ENCODE results near the gene JARID2. TPM values are rescaled to one million over a fixed set of nuclear protein-coding genes. Genes with fewer than 3 reads are reported as not detected.
A peak's percentile ranks its signal among the peaks of the same experiment; 100 is the strongest.

JARID2 gene
- total RNA-seq, 6 experiments from 2014 or later: 2.5 to 3.9 (median 3.0) TPM

DNA sequence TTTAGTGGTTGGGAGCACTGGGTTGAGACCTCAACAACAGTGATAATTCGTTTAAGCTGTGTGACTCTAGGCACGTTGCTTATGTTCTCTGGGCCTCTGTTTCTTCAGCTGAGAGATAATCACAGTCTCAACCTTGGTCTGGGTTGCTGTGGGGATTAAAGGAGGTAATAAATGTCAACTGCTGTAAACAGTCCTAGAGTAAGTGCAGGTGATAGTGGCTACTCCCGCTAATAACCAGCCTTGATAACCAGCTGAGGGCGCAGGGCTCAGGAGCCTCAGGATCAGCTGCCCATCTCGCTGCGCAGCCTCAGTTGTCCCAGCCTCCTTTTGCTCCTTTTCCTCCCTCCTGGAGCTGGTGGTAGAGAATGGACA is 58.0 kb downstream of the JARID2 start:
- ATAC-seq (no peak), DNase-seq (no peak)
- intact Hi-C loops (cut with DNase I): no loop called here
- H3K27ac ChIP-seq: no peak overlapping the region
- 85% methylated on average over 5 of the region's 6 CpGs for WGBS (ENCODE audit: insufficient coverage, low coverage, low lambda C conversion rate, missing lambda C conversion rate)
- H3K9me3 ChIP-seq: no peaks in the 10 kb centered on the region
- no peaks in the 10 kb centered on the region for H3K27me3 ChIP-seq
- H3K4me1 ChIP-seq: peaks cover 0 to 14% (median 0%) of the 10 kb centered on the region in 4 donors
- H3K4me3 ChIP-seq: no peak overlapping the region
- no peaks in the 10 kb centered on the region for H3K36me3 ChIP-seq
- no peak for TF ChIP-seq POLR2A (IDR thresholded peaks at IDR 0.05)
- TF ChIP-seq, protein P1, sequence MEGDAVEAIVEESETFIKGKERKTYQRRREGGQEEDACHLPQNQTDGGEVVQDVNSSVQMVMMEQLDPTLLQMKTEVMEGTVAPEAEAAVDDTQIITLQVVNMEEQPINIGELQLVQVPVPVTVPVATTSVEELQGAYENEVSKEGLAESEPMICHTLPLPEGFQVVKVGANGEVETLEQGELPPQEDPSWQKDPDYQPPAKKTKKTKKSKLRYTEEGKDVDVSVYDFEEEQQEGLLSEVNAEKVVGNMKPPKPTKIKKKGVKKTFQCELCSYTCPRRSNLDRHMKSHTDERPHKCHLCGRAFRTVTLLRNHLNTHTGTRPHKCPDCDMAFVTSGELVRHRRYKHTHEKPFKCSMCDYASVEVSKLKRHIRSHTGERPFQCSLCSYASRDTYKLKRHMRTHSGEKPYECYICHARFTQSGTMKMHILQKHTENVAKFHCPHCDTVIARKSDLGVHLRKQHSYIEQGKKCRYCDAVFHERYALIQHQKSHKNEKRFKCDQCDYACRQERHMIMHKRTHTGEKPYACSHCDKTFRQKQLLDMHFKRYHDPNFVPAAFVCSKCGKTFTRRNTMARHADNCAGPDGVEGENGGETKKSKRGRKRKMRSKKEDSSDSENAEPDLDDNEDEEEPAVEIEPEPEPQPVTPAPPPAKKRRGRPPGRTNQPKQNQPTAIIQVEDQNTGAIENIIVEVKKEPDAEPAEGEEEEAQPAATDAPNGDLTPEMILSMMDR (IDR thresholded peaks at IDR 0.05): no peak

DNA sequence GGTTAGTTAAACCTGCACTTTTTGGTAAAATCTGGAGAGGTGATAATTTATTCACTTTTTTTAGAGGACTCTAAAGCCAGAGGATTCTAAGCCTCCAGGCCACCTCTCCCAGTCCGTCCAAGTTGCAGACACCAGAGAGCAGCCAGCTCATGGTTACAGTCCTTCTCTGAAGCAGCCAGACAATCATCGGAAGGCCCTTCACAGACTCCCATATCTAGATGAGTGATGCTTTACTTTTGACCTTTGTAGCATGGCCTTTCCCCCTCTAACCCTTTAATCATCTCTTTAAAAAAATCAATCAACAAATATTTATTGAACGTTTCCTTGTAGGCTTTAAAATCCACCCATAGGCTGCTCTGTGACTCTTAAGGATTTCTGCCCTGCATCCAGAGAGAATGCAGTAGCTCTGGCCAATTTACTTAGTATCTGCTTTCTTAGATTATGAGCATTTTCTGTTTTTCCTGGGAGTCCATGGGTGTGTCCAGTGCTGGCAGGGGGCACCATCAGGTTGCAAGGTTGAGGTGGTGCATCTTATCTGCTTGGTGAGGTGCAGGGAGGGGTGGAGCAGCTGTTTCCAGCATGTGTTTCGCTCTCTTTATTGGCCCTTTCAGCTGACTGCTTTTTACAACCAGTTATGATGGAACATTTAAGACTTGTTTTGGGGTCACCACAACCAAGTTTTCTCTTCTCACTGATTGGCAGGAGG is 58.6 kb downstream of the JARID2 start:
- TF ChIP-seq, protein P1 (IDR thresholded peaks at IDR 0.05): no peak
- no peak for TF ChIP-seq POLR2A (IDR thresholded peaks at IDR 0.05)
- H3K4me1 ChIP-seq: peaks cover 0 to 18% (median 0%) of the 10 kb centered on the region in 4 donors
- H3K9me3 ChIP-seq: no peaks in the 10 kb centered on the region
- H3K27me3 ChIP-seq: no peaks in the 10 kb centered on the region
- H3K36me3 ChIP-seq: no peaks in the 10 kb centered on the region
- DNase-seq (no peak), ATAC-seq (peak in 2 of 4 donors; percentile 32 to 39)
- H3K4me3 ChIP-seq: no peak overlapping the region
- H3K27ac ChIP-seq: no peak overlapping the region
- WGBS (ENCODE audit: insufficient coverage, low coverage, low lambda C conversion rate, missing lambda C conversion rate): 51% methylated on average over 4 of the region's 4 CpGs
- intact Hi-C loops (cut with DNase I): no loop called here

DNA sequence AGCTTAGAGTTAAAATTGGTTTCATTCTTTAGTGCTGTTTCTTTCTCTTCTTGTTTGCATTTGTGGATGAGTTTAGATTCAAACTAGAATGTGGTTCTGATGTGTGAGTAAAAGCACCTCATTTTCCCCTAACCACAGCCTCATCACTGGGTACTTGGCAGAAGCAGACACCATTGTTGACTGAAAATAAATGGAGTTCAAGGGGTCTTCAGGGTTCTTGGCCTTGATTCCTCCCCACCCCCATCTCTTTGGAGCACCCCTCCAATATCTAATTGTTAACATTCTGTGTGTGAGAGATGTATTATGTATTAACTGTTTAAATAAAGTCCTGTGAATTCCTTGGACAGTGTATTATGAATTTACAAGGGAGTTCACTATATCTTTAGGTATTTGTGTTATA is 59.6 kb downstream of the JARID2 start:
- TF ChIP-seq, protein P1 (IDR thresholded peaks at IDR 0.05): no peak
- no peak for TF ChIP-seq POLR2A (IDR thresholded peaks at IDR 0.05)
- Histone ChIP-seq H3K4me1 (peaks cover 0 to 22% (median 0%) of the 10 kb centered on the region in 4 donors), H3K27me3 (no peaks in the 10 kb centered on the region), H3K4me3 (no peak overlapping the region), H3K36me3 (no peaks in the 10 kb centered on the region), H3K9me3 (no peaks in the 10 kb centered on the region), H3K27ac (no peak overlapping the region)
- ATAC-seq (peak in 1 of 4 donors; percentile 12), DNase-seq (no peak)
- intact Hi-C loops (cut with DNase I): no loop called here

DNA sequence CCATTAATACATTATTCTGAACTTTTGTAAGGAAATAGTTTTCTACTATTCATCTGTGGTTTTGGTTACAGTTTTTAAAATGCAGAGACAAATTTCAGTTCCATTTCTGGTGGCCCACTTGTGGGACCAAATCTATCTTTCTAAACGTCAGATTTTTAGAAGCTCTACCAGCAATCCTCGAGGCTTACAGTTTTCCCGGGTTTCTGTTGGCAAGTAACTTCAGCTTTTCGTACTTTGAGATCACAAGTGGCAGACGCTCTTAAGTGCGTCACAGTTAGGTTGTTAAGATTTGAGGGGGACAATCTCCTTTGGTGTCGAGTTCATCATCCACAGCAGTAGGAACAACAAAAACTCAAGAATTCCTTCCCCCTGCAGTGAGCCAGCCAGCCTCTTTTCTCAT is 60.0 kb downstream of the JARID2 start:
- WGBS (ENCODE audit: insufficient coverage, low coverage, low lambda C conversion rate, missing lambda C conversion rate): 72% methylated on average over 7 of the region's 7 CpGs
- no peak for ATAC-seq
- Histone ChIP-seq H3K4me3 (no peak overlapping the region), H3K4me1 (peaks cover 0 to 22% (median 0%) of the 10 kb centered on the region in 4 donors), H3K36me3 (no peaks in the 10 kb centered on the region), H3K27ac (no peak overlapping the region), H3K27me3 (no peaks in the 10 kb centered on the region), H3K9me3 (no peaks in the 10 kb centered on the region)
- no peak for DNase-seq
- intact Hi-C loops (cut with DNase I): no loop called here
- TF ChIP-seq, protein P1 (IDR thresholded peaks at IDR 0.05): no peak
- no peak for TF ChIP-seq POLR2A (IDR thresholded peaks at IDR 0.05)
